ENCODE results near the gene TMEM72. TPM values are rescaled to one million over a fixed set of nuclear protein-coding genes. Genes with fewer than 3 reads are reported as not detected.

The TMEM72 gene
- total RNA-seq, 1 donor from 2014 or later = not detected

DNA sequence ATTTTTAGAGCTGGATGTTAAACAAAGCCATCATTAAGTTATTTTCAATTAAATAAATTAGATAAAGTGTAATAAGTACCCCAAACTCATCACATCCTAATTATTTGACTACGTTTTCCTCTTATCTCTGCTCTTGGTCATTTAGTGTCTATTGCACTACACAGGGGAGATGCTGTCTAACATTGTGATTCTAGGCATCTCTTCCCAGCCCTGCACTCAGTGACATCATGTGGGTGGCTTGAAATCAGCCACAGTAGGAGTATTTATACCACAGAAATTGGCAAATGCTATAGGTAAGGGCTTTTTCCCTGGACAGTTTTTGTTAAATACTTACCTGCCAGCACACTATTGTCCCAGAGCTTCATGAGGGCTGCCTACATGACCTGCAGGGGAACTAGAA, 21.3 kb upstream of the TMEM72 start:
- H3K4me3 ChIP-seq = no peak overlapping the region
- no peak overlapping the region for H3K9ac ChIP-seq
- no peaks in the 10 kb centered on the region for H3K27me3 ChIP-seq
- no peaks in the 10 kb centered on the region for H3K36me3 ChIP-seq
- no peaks in the 10 kb centered on the region for H3K9me3 ChIP-seq (ENCODE audit: low read depth)
- Mint-ChIP-seq H3K4me3 (no peak overlapping the region), H3K4me1 (peaks cover 9% of the 10 kb centered on the region), H3K9me3 (no peaks in the 10 kb centered on the region), H3K27me3 (ENCODE audit: insufficient read depth, low read depth) (peaks cover 5% of the 10 kb centered on the region), H3K27ac (no peak overlapping the region), H3K36me3 (no peaks in the 10 kb centered on the region)
- H3K4me2 ChIP-seq = no peak overlapping the region
- H4K20me1 ChIP-seq (ENCODE audit: low read depth) = no peaks in the 10 kb centered on the region
- H3F3A ChIP-seq (ENCODE audit: low read depth) = no peaks in the 10 kb centered on the region
- no peak for DNase-seq (ENCODE audit: low spot score)
- no peaks in the 10 kb centered on the region for H3K4me1 ChIP-seq
- H3K27ac ChIP-seq = no peak overlapping the region
- no peak overlapping the region for H2AFZ ChIP-seq (replicated peaks)
- TF ChIP-seq EZH2phosphoT487 (IDR thresholded peaks at IDR 0.05) (no peak), EZH2 (IDR thresholded peaks at IDR 0.05) (no peak), CTCF (IDR thresholded peaks at IDR 0.05) (no peak)
- no peaks in the 10 kb centered on the region for H3K79me2 ChIP-seq (ENCODE audit: low read depth)

DNA sequence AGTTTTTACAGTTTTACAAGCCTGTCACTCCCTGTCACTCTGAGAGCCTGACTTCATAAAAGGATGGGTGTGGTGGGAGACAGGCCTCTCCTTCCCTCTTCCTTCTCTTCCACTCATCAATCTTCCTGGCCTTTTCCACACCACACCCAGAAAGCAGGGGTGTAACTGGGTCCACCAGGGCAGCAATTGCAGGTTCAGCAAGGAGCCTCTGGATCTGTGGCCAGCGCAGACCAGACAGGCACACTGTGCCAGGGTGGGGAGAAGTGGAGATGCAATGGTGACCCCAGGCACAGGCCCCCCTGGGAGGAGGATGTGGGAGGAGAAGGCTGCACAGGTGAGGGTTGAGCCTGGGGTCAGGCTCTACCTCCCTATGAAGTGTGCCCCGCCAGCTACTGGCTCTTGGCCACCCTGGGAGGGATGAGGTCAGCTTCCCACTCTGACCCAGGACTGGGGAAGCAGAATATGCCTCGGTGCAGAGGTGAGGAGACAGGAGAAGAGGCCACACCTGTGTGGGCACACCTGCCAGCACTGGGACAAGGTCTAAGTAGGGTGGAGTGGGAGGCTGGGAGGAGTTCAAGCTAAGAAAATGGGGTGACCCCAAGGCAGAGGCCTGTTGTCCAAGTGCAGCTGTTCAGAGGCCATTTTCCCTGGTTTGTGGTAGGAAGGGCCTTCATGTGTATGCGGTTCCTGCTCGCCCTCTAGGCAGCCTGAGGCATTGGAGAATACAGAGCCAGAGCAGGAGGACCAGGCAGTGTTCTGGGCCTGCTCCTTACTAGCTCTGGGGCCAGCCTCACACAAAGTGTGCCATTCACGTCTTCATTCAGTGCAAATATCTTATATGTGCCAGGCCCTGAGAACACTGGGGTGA, 20.2 kb upstream of the TMEM72 start:
- H3K4me1 ChIP-seq = peaks cover 7% of the 10 kb centered on the region
- TF ChIP-seq EZH2 (IDR thresholded peaks at IDR 0.05) (no peak), CTCF (IDR thresholded peaks at IDR 0.05) (no peak), EZH2phosphoT487 (IDR thresholded peaks at IDR 0.05) (no peak)
- Mint-ChIP-seq H3K4me1 (peaks cover 9% of the 10 kb centered on the region), H3K27me3 (ENCODE audit: insufficient read depth, low read depth) (peaks cover 5% of the 10 kb centered on the region), H3K9me3 (no peaks in the 10 kb centered on the region), H3K4me3 (no peak overlapping the region), H3K27ac (no peak overlapping the region), H3K36me3 (no peaks in the 10 kb centered on the region)
- H3K79me2 ChIP-seq (ENCODE audit: low read depth) = no peaks in the 10 kb centered on the region
- no peak overlapping the region for H3K4me3 ChIP-seq
- H3K27ac ChIP-seq = no peak overlapping the region
- H3K9ac ChIP-seq = no peak overlapping the region
- H3K9me3 ChIP-seq (ENCODE audit: low read depth) = no peaks in the 10 kb centered on the region
- peaks cover 3% of the 10 kb centered on the region for H3F3A ChIP-seq (ENCODE audit: low read depth)
- H3K27me3 ChIP-seq = no peaks in the 10 kb centered on the region
- DNase-seq (ENCODE audit: low spot score) = no peak
- no peaks in the 10 kb centered on the region for H4K20me1 ChIP-seq (ENCODE audit: low read depth)
- H3K36me3 ChIP-seq = no peaks in the 10 kb centered on the region
- no peak overlapping the region for H2AFZ ChIP-seq (replicated peaks)
- no peak overlapping the region for H3K4me2 ChIP-seq

DNA sequence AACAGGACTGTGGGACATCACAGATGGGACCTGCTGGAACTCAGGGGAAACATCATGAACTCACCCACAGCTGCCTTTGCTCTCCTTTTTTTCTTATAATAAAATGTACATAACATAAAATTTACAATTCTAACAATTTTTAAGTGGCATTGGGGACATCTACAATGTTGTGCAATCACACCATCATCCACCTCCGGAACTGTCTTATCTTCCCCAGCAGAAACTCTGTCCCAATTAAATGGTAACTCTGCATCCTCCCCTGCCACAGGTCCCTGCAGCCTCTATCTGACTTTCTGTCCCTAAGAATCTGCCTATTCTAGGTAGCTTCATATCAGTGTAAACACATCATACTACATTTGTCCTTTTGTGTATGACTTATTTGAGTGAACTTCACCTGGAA, 19.4 kb upstream of the TMEM72 start:
- H3K27me3 Mint-ChIP-seq (ENCODE audit: insufficient read depth, low read depth) = peaks cover 7% of the 10 kb centered on the region
- Histone ChIP-seq H2AFZ (replicated peaks) (no peak overlapping the region), H3K4me3 (no peak overlapping the region), H3K4me2 (no peak overlapping the region), H3K27ac (no peak overlapping the region), H3K9me3 (ENCODE audit: low read depth) (no peaks in the 10 kb centered on the region), H3F3A (ENCODE audit: low read depth) (peaks cover 3% of the 10 kb centered on the region), H3K36me3 (no peaks in the 10 kb centered on the region), H4K20me1 (ENCODE audit: low read depth) (no peaks in the 10 kb centered on the region), H3K9ac (no peak overlapping the region), H3K79me2 (ENCODE audit: low read depth) (no peaks in the 10 kb centered on the region), H3K4me1 (peaks cover 8% of the 10 kb centered on the region), H3K27me3 (no peaks in the 10 kb centered on the region)
- no peaks in the 10 kb centered on the region for H3K9me3 Mint-ChIP-seq
- no peaks in the 10 kb centered on the region for H3K36me3 Mint-ChIP-seq
- peaks cover 9% of the 10 kb centered on the region for H3K4me1 Mint-ChIP-seq
- H3K27ac Mint-ChIP-seq = no peak overlapping the region
- no peak overlapping the region for H3K4me3 Mint-ChIP-seq
- TF ChIP-seq EZH2phosphoT487 (IDR thresholded peaks at IDR 0.05) (no peak), EZH2 (IDR thresholded peaks at IDR 0.05) (no peak), CTCF (IDR thresholded peaks at IDR 0.05) (no peak)
- DNase-seq (ENCODE audit: low spot score) = no peak
